GM23248 (cell line): ENCODE data around the gene EIPR1. TPM values are rescaled to one million over a fixed set of nuclear protein-coding genes. Genes with fewer than 3 reads are reported as not detected.

Experiments
- DNase-seq: peaks from one replicate; pipeline ENCODE4 v3.0.0-alpha.2; 2015
- H2AFZ ChIP-seq: fragments of 200-600 bp; sonication (generic); 2 replicates; pipeline ENCODE4 v1.6.1; 2016; ENCODE audit warnings: antibody characterized with exemption
- H3F3A ChIP-seq: fragments of 200-600 bp; sonication (generic); 2 replicates; pipeline ENCODE4 v1.6.1; 2016; ENCODE audit warnings: mild to moderate bottlenecking, antibody characterized with exemption, mixed run types; ENCODE audit not compliant: insufficient read depth
- H3K27ac ChIP-seq: fragments of 200-600 bp; sonication (generic); 2 replicates; pipeline ENCODE4 v1.5.1; 2016; ENCODE audit warnings: mild to moderate bottlenecking
- H3K27me3 ChIP-seq: fragments of 200-600 bp; sonication (generic); replicated peaks from 2 replicates; pipeline ENCODE4 v1.6.1; 2016; ENCODE audit warnings: mild to moderate bottlenecking; ENCODE audit not compliant: insufficient read depth
- H3K36me3 ChIP-seq: fragments of 200-600 bp; sonication (generic); 2 replicates; pipeline ENCODE4 v1.6.1; 2016; ENCODE audit warnings: low read depth, mild to moderate bottlenecking
- H3K4me1 ChIP-seq: fragments of 200-600 bp; sonication (generic); 2 replicates; pipeline ENCODE4 v1.6.1; 2016; ENCODE audit warnings: mild to moderate bottlenecking; ENCODE audit not compliant: insufficient read depth
- H3K4me2 ChIP-seq: fragments of 200-600 bp; sonication (generic); one replicate; pipeline ENCODE4 v1.6.1; 2016; ENCODE audit warnings: mild to moderate bottlenecking; ENCODE audit not compliant: unreplicated experiment
- H3K4me3 ChIP-seq: fragments of 200-600 bp; sonication (generic); 2 replicates; pipeline ENCODE4 v1.5.1; 2016; ENCODE audit warnings: mild to moderate bottlenecking
- H3K79me2 ChIP-seq: fragments of 200-600 bp; sonication (generic); 2 replicates; pipeline ENCODE4 v1.6.1; 2016; ENCODE audit warnings: mild to moderate bottlenecking; ENCODE audit not compliant: insufficient read depth
- H3K9ac ChIP-seq: fragments of 200-600 bp; sonication (generic); 2 replicates; pipeline ENCODE4 v1.6.1; 2016; ENCODE audit warnings: mild to moderate bottlenecking
- H3K9me2 ChIP-seq: fragments of 200-600 bp; sonication (generic); 2 replicates; pipeline ENCODE4 v1.6.1; 2016; ENCODE audit warnings: mixed run types, mild to moderate bottlenecking, moderate library complexity; ENCODE audit not compliant: insufficient read depth
- H3K9me3 ChIP-seq: fragments of 200-600 bp; sonication (generic); one replicate; pipeline ENCODE4 v1.6.1; 2017; ENCODE audit warnings: low read depth
- H4K20me1 ChIP-seq: fragments of 200-600 bp; sonication (generic); 2 replicates; pipeline ENCODE4 v1.6.0; 2016; ENCODE audit not compliant: insufficient read depth
- EZH2 ChIP-seq: fragments of 200-600 bp; sonication (generic); IDR thresholded peaks from 2 replicates; pipeline ENCODE4 v1.6.1; 2018; ENCODE audit warnings: antibody characterized with exemption, mild to moderate bottlenecking; ENCODE audit not compliant: insufficient read depth, poor library complexity, severe bottlenecking
- EZH2phosphoT487 ChIP-seq: fragments of 200-600 bp; sonication (generic); IDR thresholded peaks from 2 replicates; pipeline ENCODE4 v1.6.1; 2018; ENCODE audit warnings: antibody characterized with exemption, moderate library complexity, mild to moderate bottlenecking, low read depth; ENCODE audit not compliant: insufficient read depth
- WGBS, 2 experiments: methylation state at CpG; one replicate each; pipeline ENCODE4 v1.1.6; 2015 to 2017; ENCODE audit warnings: low lambda C conversion rate in 2 of 2, low coverage in 1 of 2; ENCODE audit errors: missing lambda C conversion rate in 2 of 2; 5-methylcytosine and 5-hydroxymethylcytosine counted together
- in situ Hi-C: fragments of 300-500 bp; cut with MboI; formaldehyde crosslinking; loops from 2 replicates; pipeline ENCODE4 v1.15.0; 2020
- polyA plus RNA-seq: library from polyadenylated mRNA; unstranded; fragments of >200 nt; fragmentation: Nextera tagmentation; extraction: Ambion mirVana; gene quantifications from 2 replicates; pipeline ENCODE4 v1.2.1, GENCODE V29; 2016
- total RNA-seq: library from RNA; depleted of rRNA; stranded (reverse); fragments of >200 nt; shearing (Covaris generic); gene quantifications from 2 replicates; pipeline ENCODE4 v1.2.3, GENCODE V29; 2014

Gene EIPR1
- total and polyA plus RNA-seq, 2 experiments from 2014 or later, result 20.2 to 46.5 TPM

DNA sequence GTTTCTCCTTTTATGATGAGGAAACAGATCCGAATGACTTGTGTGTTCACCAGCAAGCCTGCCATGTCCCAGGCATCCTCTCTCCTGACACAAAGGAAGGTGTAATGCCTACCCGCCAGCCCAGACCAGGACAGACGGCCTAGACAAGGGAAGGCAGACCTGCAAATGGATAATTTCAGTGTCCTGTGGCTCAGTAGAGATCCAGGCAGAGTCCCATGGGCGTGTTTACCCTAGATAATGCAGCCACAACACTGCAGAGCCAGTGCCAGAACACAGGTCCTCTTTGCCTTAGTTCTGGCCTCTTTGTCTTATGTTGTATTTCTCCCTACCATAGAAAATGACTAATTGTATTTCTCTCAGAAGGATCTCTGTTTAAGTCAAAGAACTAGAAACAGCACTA lies 14.6 kb upstream of the EIPR1 start:
- Histone ChIP-seq H3K4me3 (no peak overlapping the region), H3K79me2 (peaks cover 93% of the 10 kb centered on the region), H2AFZ (no peak overlapping the region), H3K4me1 (no peaks in the 10 kb centered on the region), H3F3A (no peaks in the 10 kb centered on the region), H3K36me3 (peaks cover 24% of the 10 kb centered on the region; the same call in 1 of the 2 replicates), H3K9ac (no peak overlapping the region), H3K27me3 (no peaks in the 10 kb centered on the region), H3K9me2 (no peaks in the 10 kb centered on the region), H3K4me2 (no peak overlapping the region), H3K27ac (no peak overlapping the region), H3K9me3 (no peaks in the 10 kb centered on the region), H4K20me1 (no peaks in the 10 kb centered on the region)
- TF ChIP-seq EZH2 (no peak), EZH2phosphoT487 (no peak)
- no peak for DNase-seq
- 98 to 99% methylated on average over 4 of the region's 4 CpGs for WGBS, 2 experiments
- in situ Hi-C loops, result no loop called here

DNA sequence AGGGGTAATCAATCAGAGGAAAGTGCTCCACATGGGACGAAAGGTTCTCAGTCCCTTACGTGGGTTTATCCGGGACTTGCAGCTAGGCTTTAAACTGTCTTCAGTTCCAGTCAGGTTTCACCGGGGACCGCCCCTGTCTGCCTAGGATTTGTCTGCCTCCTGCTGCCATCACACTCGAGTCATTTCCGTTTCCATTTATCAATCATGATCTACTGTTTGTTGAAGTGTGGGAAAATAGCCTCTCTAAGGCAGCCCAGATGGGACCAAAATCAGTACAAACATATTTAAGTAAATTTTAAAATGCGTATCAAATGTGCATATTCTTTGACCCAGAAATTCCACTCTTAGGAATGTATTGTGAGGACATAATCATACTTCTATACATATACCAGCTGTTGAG lies 12.4 kb upstream of the EIPR1 start:
- no peak for TF ChIP-seq EZH2
- H3K79me2 ChIP-seq, result peaks cover 93% of the 10 kb centered on the region

DNA sequence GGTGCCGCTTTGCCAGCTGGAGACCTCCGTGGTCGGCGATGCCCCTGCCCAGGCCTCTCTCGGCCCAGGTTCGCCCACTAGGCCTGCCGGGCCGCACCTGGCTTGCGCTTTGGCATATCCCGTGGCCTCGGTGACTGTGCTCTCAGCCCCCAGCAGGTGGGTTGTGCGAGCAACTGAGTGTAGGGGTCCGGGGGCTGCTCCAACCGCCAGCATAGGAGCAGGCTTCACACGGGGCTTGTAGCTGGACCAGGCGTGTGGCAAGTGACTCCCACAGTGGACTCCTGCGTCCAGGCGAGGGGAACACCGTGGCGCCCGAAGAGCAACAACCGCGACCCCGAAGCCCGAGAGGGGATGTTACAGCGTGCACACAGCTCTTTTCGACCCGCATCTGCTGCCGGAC lies 11.6 kb upstream of the EIPR1 start:
- H4K20me1 ChIP-seq, result no peaks in the 10 kb centered on the region
- no peak overlapping the region for H3K9ac ChIP-seq
- no peak overlapping the region for H3K4me3 ChIP-seq
- H3K79me2 ChIP-seq, result peaks cover 96% of the 10 kb centered on the region
- in situ Hi-C loops, result no loop called here
- H3K27me3 ChIP-seq, result no peaks in the 10 kb centered on the region
- peaks cover 22% of the 10 kb centered on the region for H3K36me3 ChIP-seq
- no peak overlapping the region for H3K4me2 ChIP-seq
- no peaks in the 10 kb centered on the region for H3K4me1 ChIP-seq
- TF ChIP-seq EZH2phosphoT487, result no peak
- TF ChIP-seq EZH2, result no peak
- no peaks in the 10 kb centered on the region for H3K9me3 ChIP-seq
- DNase-seq, result no peak
- 98 to 100% methylated on average over 28 of the region's 29 CpGs for WGBS, 2 experiments
- no peak overlapping the region for H3K27ac ChIP-seq
- no peaks in the 10 kb centered on the region for H3F3A ChIP-seq
- H3K9me2 ChIP-seq, result no peaks in the 10 kb centered on the region
- no peak overlapping the region for H2AFZ ChIP-seq

More for the DNA sequence above, 12.4 kb upstream of the EIPR1 start:
- DNase-seq, result no peak
- Histone ChIP-seq H2AFZ (no peak overlapping the region), H3K27ac (no peak overlapping the region), H3K4me3 (no peak overlapping the region), H3K4me1 (no peaks in the 10 kb centered on the region), H3K9me3 (no peaks in the 10 kb centered on the region), H3K4me2 (no peak overlapping the region), H4K20me1 (no peaks in the 10 kb centered on the region), H3K9me2 (no peaks in the 10 kb centered on the region), H3K27me3 (no peaks in the 10 kb centered on the region), H3F3A (no peaks in the 10 kb centered on the region), H3K9ac (no peak overlapping the region), H3K36me3 (peaks cover 22% of the 10 kb centered on the region; the same call in 1 of the 2 replicates)
- in situ Hi-C loops, result no loop called here
- WGBS, 2 experiments, result 93 to 95% methylated on average over 8 of the region's 8 CpGs

DNA sequence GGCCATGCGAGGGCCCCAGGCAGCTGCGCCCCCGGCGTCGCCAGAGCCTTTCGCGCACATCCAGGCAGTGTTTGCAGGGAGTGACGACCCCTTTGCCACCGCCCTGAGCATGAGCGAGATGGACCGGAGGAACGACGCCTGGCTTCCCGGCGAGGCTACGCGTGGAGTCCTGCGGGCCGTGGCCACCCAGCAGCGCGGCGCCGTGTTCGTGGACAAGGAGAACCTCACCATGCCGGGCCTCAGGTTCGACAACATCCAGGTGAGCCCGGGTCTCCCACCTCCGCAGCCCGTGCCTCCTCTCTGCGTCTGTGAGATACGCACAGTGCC lies 10.8 kb upstream of the EIPR1 start:
- no peak for DNase-seq
- Histone ChIP-seq H3K9me2 (no peaks in the 10 kb centered on the region), H3K4me2 (no peak overlapping the region), H3F3A (no peaks in the 10 kb centered on the region), H3K79me2 (peaks cover 96% of the 10 kb centered on the region), H3K9ac (no peak overlapping the region), H4K20me1 (no peaks in the 10 kb centered on the region), H2AFZ (no peak overlapping the region), H3K27ac (no peak overlapping the region), H3K4me3 (no peak overlapping the region), H3K9me3 (no peaks in the 10 kb centered on the region), H3K27me3 (no peaks in the 10 kb centered on the region), H3K36me3 (peaks cover 21% of the 10 kb centered on the region), H3K4me1 (no peaks in the 10 kb centered on the region)
- no peak for TF ChIP-seq EZH2
- no peak for TF ChIP-seq EZH2phosphoT487
- 98 to 99% methylated on average over 26 to 31 of the region's 31 CpGs for WGBS, 2 experiments
- in situ Hi-C loops, result no loop called here
